Measurements from ENCODE around the gene LMF1. TPM values are rescaled to one million over a fixed set of nuclear protein-coding genes. Genes with fewer than 3 reads are reported as not detected.

The LMF1 gene
- total RNA-seq, 2 donors from 2014 or later: 86.1 to 87.5 TPM

DNA sequence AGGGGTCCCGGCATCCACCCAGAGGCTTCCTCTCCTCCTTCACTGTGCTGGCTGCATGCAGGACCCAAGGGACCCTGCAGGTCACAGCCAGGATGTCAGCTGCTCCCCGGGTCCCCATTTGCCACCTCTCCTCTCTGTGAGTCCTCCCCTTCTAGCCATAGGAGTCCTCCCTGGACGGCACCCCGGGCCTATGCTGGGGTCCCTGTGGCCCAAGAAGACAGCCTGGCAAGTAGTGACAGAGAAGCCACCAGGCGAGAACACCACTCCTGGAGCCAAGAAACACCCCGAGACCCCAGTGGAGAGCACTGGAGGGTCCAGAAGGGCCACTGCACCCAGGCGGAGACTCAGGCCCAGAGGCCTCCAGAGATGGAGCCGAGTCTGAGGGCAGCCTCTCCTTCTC is 44.1 kb downstream of the LMF1 start:
- Histone ChIP-seq H3K27ac (no peak overlapping the region), H3K27me3 (replicated peaks; ENCODE audit: insufficient read depth) (no peaks in the 10 kb centered on the region), H3K36me3 (no peaks in the 10 kb centered on the region), H3K9me3 (no peaks in the 10 kb centered on the region), H3K4me1 (replicated peaks) (no peaks in the 10 kb centered on the region), H3K4me3 (no peak overlapping the region)
- TF ChIP-seq, protein P1, sequence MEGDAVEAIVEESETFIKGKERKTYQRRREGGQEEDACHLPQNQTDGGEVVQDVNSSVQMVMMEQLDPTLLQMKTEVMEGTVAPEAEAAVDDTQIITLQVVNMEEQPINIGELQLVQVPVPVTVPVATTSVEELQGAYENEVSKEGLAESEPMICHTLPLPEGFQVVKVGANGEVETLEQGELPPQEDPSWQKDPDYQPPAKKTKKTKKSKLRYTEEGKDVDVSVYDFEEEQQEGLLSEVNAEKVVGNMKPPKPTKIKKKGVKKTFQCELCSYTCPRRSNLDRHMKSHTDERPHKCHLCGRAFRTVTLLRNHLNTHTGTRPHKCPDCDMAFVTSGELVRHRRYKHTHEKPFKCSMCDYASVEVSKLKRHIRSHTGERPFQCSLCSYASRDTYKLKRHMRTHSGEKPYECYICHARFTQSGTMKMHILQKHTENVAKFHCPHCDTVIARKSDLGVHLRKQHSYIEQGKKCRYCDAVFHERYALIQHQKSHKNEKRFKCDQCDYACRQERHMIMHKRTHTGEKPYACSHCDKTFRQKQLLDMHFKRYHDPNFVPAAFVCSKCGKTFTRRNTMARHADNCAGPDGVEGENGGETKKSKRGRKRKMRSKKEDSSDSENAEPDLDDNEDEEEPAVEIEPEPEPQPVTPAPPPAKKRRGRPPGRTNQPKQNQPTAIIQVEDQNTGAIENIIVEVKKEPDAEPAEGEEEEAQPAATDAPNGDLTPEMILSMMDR (IDR thresholded peaks at IDR 0.05): no peak
- TF ChIP-seq POLR2A (IDR thresholded peaks at IDR 0.05) (no peak), POLR2AphosphoS5 (IDR thresholded peaks at IDR 0.05) (no peak)
- WGBS: 97% methylated on average over 8 of the region's 8 CpGs
- intact Hi-C loops (cut with DNase I): no loop called here
- DNase-seq (ENCODE audit: low spot score): no peak

DNA sequence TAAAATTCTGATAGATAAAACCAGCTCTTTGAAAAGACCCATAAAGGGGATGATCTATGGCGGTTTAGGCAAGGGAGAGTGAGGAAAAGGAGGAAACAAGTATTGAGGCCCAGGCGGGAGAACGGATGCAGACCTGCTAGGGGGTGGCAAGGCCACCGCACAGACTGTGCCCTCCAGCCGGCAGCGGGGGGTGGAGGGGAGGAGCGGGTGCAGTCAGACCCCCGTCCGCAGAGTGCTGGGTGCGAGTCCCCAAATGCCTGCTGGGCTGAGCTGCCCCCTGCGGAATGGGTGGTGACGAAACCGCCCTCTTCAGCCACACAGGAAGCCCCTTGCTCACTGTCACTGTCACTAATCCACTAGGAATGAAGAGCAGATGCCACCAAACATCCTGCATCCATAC is 46.0 kb downstream of the LMF1 start:
- no peaks in the 10 kb centered on the region for H3K27me3 ChIP-seq (replicated peaks; ENCODE audit: insufficient read depth)
- no peaks in the 10 kb centered on the region for H3K36me3 ChIP-seq
- TF ChIP-seq, protein P1 (IDR thresholded peaks at IDR 0.05): no peak
- TF ChIP-seq POLR2A (IDR thresholded peaks at IDR 0.05): no peak
- TF ChIP-seq POLR2AphosphoS5 (IDR thresholded peaks at IDR 0.05): no peak
- no peaks in the 10 kb centered on the region for H3K4me1 ChIP-seq (replicated peaks)
- no peak for DNase-seq (ENCODE audit: low spot score)
- no peaks in the 10 kb centered on the region for H3K9me3 ChIP-seq
- no peak overlapping the region for H3K27ac ChIP-seq
- H3K4me3 ChIP-seq: no peak overlapping the region
- intact Hi-C loops (cut with DNase I): no loop called here
- 90% methylated on average over 13 of the region's 13 CpGs for WGBS

DNA sequence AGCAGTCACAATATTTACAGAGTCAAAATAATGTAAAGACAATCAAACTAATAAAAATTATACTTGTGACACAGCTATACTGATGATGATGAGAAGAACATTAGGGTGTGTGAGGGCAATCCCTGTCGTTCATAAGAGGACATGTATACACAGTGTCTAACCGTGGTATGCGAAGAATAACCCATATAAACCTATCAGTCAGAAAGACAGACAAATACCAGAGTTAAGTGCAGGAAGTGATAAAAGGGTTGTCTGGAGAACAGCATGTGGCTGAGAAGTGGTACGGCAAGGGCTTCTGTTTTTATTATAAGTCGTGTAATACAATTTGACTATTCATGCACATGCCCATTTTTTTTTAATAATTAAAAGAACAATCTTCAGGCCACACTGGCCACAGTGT is 46.7 kb downstream of the LMF1 start:
- DNase-seq (ENCODE audit: low spot score): no peak
- no peak overlapping the region for H3K4me3 ChIP-seq
- intact Hi-C loops (cut with DNase I): no loop called here
- no peaks in the 10 kb centered on the region for H3K27me3 ChIP-seq (replicated peaks; ENCODE audit: insufficient read depth)
- no peaks in the 10 kb centered on the region for H3K4me1 ChIP-seq (replicated peaks)
- no peaks in the 10 kb centered on the region for H3K9me3 ChIP-seq
- H3K27ac ChIP-seq: no peak overlapping the region
- TF ChIP-seq POLR2A (IDR thresholded peaks at IDR 0.05) (no peak), POLR2AphosphoS5 (IDR thresholded peaks at IDR 0.05) (no peak)
- TF ChIP-seq, protein P1 (IDR thresholded peaks at IDR 0.05): no peak
- no peaks in the 10 kb centered on the region for H3K36me3 ChIP-seq
- WGBS: 56% methylated on average over 5 of the region's 5 CpGs

DNA sequence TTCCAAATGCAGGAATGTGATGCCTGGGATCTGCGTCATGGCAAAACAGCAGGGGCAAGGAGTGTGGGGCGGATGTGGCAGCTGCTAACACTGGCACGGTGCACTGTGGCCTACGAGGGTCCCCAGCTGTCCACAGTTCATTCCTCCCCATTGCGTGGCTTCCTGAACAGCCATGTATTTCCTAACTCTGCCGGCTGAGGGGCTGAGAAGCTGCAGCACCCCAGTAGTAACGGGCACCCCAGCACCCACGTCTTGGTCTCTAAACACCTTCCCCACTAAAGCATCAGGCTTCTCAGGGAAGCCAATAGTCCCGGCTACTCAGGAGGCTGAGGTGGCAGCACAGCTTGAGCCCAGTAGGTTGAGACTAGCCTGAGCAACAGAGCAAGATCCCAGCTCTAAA is 47.6 kb downstream of the LMF1 start:
- intact Hi-C loops (cut with DNase I): no loop called here
- H3K27ac ChIP-seq: no peak overlapping the region
- no peaks in the 10 kb centered on the region for H3K36me3 ChIP-seq
- H3K4me3 ChIP-seq: no peak overlapping the region
- H3K4me1 ChIP-seq (replicated peaks): no peaks in the 10 kb centered on the region
- TF ChIP-seq POLR2AphosphoS5 (IDR thresholded peaks at IDR 0.05): no peak
- TF ChIP-seq, protein P1 (IDR thresholded peaks at IDR 0.05): no peak
- no peak for TF ChIP-seq POLR2A (IDR thresholded peaks at IDR 0.05)
- WGBS: over 99% methylated on average over 9 of the region's 9 CpGs
- no peaks in the 10 kb centered on the region for H3K27me3 ChIP-seq (replicated peaks; ENCODE audit: insufficient read depth)
- no peaks in the 10 kb centered on the region for H3K9me3 ChIP-seq
- DNase-seq (ENCODE audit: low spot score): no peak

DNA sequence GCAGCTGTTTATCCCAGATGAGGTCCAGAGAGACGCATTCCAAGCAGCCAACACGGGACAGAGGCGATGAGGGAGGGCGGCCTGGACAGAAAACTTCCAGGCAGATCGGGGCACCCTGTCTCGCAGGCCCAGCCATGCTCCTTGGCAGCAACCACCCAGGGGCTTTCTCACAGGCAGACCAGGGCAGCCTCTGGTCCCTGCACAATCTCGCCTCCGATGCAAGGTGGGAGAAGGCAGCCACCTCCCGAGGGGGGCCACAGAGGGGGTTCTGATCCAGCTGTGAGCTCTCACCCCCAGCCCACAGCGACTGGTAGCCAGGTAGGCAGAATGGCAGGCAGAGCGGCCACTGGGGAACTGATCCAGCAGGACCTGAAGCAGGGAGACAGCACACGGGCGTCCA is 48.7 kb downstream of the LMF1 start:
- TF ChIP-seq POLR2A (IDR thresholded peaks at IDR 0.05) (no peak), POLR2AphosphoS5 (IDR thresholded peaks at IDR 0.05) (no peak)
- TF ChIP-seq, protein P1 (IDR thresholded peaks at IDR 0.05): no peak
- no peaks in the 10 kb centered on the region for H3K36me3 ChIP-seq

More for the DNA sequence above, 48.7 kb downstream of the LMF1 start:
- WGBS: 97% methylated on average over 13 of the region's 13 CpGs
- Histone ChIP-seq H3K27ac (no peak overlapping the region), H3K4me1 (replicated peaks) (no peaks in the 10 kb centered on the region), H3K27me3 (replicated peaks; ENCODE audit: insufficient read depth) (no peaks in the 10 kb centered on the region), H3K4me3 (no peak overlapping the region), H3K9me3 (no peaks in the 10 kb centered on the region)
- intact Hi-C loops (cut with DNase I): no loop called here
- DNase-seq (ENCODE audit: low spot score): no peak

Data from prostate gland (tissue), 2 donors.